HG03097 (cell line): ENCODE measurements around the gene RUBCN.
"Not testable (repeated sequence)": the region's sequence is repeated elsewhere in the genome, so short reads cannot be mapped to it uniquely, and the experiment has no call there.

Source experiments
- ATAC-seq: cut with Tn5 transposase; IDR thresholded peaks from one replicate; pipeline ENCODE4 v1.9.1; 2021; ENCODE audit not compliant: unreplicated experiment, low FRiP score

Gene RUBCN

DNA sequence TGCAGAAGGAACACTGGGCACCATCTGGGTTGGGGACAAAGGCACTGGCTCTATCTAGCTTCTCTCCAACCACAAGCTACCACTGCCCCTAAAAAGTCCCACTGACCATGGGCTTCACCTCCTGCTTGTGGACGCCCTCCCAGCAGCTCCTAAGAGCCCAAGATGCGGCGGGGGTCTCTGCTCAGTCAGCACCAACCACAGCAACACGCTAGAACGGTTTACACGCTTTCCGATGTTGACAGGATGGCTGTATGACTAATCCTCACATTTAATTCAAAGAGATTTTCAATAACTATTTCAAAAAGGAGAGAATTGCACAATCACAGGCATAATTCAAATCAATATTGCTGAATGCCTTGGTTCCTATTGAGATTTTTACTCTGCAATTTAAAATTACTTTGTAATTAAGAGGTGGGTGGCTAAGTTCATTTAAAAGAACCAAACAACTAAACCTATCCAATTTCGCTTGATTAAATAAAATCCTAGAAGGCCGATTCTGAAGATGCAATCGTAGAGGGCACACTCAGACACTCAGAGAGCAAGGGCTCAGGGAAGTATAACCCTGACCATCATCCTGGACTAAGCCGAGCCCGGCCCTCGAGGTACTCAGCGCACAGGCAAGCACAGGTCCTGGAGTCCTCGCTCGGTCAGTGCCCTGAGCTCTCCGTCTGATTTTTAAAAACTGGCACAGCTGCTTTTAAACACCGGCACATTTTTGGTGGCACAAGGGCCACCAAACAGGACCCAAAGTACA is 110.1 kb downstream of the RUBCN start:
- ATAC-seq = peak; percentile 26

DNA sequence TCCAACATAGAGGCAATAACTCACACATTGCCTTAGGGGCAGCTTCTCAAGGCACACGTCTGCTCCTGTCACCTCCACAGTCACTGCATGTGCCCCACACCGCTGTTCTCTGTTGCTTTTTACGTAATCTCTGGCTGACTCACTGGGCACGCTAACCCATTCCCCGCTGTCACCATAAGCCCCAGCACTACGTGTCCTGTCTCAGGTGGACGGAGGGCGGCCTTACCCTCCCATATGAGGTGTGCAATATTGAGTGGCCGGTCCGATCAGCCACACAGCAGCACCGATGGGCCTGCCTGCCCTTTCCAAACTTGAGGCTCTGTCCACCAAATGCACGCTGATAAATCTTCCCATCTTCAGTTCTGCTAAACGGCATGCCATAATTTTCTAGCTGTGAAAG is 115.2 kb downstream of the RUBCN start:
- ATAC-seq = not testable (repeated sequence)
